NCI-H748 (cell line): ENCODE data around the gene BANF1.
"Not testable (repeated sequence)": the region's sequence is repeated elsewhere in the genome, so short reads cannot be mapped to it uniquely, and the experiment has no call there.

Source experiments
- DNase-seq: peaks from one replicate; lab custom pipeline; 2025; ENCODE audit not compliant: unreplicated experiment; lab: John Stamatoyannopoulos, UW

The BANF1 gene

DNA sequence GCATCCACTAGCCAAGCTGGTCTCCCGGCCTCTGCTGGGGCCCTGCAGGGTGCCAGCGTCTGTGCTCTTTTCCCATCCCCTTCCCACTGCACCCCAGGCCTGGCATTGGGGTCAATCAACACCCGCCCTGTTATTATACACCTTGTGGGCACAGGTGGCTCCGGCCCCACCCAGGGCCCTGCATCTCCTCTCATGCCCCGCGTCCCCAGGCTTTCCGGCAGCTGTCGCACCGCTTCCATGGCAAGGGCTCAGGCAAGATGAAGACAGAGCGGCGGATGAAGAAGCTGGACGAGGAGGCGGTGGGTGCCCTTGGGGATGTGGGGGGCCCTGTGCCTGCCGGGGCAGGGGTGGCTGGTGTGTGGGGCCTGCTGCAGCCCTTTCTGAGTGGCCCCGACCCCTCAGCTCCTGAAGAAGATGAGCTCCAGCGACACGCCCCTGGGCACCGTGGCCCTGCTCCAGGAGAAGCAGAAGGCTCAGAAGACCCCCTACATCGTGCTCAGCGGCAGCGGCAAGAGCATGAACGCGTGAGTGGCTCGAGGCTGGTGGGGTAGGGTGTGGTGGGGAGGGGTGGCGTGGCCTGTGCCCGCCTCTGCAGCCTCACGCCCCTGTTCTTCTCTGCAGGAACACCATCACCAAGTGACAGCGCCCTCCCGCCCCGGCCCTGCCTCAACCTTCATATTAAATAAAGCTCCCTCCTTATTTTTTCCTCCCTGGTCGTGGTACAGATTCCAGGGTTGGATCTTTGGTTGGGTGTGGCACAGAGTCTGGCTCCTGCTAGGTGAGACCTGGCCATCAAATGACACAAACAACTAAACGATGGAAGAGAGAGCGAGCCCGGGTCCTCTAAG lies 23.7 kb upstream of the BANF1 start:
- DNase-seq, result no peak

DNA sequence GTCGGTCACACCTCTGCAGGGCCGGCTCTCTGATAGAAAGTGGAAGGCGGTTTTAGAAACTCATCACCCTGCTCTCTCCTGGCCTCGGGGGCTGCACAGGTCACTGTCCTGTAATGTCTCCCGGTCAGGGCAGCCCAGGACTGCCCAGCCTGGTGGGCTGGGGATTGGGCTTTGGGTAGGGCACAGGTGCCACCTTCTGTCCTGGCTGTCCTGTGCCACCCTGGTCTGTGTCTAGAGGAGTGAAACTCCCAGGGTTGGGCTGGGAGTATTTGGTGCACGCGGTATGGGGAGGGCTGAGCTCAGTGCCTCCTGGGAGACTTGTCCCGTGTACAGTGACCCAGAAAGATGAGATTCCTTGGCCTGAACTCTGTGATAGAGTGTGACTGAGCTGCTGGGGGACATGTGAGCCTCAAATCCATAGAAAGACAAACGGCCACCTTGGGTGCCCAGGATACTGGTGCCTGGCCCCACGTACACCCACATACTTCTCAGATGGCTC lies 23.0 kb upstream of the BANF1 start:
- no peak for DNase-seq

DNA sequence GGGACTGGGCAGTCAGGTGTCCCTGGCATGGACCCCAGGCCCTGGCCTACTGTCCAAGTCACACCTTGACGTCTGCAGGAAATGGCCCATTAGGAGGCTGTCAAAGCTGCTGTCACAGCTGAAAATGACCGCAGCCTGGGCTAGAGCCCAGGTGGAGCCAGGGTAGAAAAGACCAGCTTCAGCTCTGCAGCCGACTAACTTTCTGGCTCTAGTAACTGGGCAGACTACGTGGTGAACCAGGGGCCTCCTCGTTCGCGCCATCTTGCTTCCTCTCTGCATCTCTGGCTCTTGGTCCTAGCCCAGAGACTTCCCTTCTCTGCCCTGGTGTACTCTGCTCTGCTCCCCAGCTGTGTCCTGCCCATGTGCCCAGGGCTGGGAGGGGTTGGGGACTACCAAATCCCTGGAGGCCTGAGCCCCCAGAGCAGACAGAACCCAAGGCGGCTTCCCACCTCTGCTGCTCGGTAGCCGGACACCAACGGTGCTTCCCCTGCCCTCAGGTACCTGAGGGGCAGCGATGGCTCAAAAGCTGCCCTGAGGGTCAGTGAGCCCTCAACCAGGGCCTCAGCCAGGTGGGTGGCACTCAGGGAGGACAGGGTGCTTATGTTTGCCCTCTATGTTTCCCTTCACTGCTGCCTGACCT lies 21.1 kb upstream of the BANF1 start:
- no peak for DNase-seq

DNA sequence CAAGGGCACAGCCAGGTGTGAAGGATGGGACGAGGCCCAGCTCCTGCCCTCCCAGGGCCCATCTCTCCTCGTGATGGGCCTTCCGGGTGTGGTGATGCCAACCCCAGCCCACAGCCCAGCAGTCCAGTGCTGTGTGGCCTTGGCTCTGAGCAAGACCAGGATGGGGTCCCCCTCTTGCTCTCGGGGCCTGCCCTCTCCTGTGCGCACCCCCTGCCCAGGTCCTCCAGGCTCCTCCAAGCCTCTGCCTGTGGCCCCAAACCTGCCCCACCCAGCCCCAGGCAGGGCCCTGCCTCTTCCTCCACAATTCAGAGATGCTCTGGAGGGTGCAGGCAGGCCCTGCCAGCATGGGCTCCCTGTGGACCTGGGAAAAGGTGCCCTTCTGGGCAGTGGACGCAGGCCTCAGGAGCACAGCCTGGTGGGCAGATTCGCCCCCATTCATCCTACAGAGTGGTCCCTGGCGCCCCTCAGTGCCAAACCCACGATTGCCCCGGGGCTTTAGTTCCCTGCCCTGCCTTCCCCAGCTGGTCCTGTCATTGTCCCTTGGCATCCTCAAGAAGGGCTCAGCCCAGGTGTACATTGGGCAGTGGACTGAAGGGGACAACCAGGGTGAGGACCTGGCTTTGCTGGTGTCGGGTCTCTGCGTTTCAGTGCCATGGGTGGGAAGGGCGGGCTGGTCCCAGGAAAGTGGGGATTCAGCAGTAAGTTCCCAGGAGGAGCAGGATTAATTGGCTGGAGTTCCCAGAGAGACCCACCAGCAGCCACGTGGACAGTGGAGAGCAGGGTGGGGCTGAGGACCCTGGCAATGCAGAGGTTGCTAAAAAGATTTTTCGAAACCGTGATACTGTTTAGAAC lies 20.1 kb upstream of the BANF1 start:
- no peak for DNase-seq

DNA sequence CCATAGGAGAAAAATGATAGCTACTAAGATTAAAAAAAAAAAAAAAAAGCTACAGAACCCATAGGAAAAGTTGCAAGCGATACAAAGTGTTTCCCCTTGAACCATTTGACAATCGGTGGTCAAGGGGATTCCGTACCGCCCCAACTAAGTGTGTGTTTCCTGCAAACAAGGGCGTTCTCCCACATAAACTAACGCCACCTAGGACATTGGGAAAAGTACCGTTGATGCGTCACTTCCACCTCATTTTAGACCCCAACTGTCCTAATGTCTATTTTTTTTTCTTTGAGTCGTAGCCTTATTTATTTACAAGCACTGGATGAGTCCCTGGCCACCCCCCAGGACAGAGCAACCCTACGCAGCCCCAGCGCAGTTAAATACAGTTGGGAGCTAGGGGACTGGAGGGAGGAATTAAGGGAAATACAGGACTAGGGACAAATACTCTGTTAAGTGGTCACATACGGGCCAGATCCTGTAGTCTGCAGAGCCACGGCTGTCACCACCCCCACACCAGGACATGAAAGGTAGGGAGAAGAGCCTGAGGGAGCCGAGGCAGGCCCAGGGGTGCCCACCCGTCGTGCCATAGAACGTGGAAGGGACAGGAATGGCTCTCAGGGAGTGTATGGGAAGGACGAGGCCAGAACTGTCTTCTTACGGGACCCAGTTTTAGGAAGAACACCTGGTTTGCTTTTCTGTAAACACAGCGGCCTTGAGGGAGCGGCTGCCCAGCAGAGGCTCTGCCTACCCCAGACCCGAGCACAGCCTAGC lies 19.3 kb upstream of the BANF1 start:
- no peak for DNase-seq

DNA sequence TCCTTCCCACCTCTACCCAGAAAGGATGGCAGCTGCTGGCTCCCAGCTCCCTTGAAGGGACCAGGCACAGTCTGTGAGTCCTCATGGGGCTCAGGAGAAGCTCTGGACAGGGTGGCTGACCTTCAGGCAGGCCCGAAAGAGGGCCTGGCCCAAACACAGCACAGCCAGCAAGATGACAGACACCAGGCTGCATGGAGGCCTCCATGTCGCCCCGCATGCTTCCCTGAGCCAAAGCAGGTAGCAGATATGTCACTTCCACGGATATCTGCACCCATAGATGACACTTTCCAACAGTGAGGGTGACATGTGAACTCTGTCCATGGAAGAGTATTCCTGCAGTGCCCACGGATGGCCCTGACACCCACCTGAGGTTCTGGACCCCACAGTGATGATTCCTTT lies 18.7 kb upstream of the BANF1 start:
- no peak for DNase-seq

DNA sequence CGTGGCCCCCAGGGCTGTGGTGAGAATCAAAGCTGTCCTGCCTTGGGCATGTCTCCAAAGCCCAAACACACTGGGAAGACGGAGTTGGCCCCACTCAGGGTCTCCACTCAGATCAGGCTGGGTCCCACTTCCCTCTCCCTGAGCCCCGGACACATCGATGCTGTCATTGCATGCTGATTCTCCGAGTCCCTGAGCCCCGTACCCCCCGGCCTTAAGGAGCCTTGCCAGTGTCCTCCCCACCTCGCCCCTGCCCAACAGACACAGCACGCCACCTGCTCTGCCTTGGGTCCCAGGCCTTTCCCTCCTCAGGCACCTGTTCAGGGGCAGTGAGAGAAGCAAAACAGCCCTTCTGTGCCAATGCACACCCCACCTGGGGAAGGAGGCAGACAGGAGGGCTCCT lies 15.0 kb upstream of the BANF1 start:
- no peak for DNase-seq

DNA sequence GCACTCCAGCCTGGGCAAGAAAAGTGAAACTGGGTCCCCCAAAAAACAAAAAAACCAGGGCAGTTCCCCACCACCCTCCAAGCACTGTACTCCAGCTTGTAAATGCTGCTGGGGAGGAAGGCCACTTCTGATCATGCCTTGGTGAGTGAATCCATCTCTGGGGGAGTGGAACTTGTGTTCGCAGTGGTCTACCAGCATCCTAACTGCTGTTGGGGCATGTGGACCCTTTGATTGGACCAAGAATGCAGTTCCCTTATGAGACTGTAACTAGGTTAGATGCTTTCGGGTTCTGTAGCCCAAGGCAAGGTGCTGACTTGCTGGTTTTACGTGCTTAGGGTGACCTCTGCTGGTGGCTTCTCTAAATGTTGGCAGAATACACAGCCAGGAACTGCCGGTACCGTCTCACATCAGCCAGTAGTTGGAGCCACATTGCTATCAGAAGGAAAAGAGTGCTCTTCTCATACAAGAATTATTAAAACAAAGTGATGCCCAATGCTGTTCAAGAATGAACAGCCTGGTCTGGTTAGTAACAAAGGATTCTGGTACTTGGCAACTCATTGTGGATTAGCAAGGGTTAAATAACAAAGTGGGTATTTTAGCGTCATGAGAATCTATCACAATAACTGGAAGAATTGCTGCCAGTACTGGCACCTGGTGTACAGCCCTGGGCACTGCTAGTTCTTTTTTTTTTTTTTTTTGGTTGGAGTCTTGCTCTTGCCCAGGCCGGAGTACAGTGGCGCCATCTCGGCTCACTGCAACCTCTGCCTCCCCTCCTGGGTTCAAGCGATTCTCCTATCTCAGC lies 13.3 kb upstream of the BANF1 start:
- DNase-seq, result peak; percentile 87

DNA sequence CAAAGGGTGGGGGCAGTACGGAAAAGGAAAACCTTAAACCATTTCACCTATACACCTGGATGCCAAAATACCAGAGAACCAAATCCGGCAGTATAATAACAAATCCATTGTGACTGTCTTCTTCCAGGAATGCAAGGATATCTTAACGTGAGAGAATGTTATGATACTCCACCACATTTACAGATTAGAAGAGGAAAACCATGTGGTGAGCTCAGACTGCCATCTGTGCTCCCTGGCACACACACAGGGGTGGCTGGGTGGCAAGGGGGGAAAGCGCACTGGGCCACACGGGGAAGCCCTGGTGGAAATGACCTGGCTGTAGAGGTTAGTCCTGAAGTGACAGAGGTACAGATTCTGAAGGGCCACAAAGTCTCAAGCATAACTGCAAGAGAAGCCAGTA lies 10.2 kb upstream of the BANF1 start:
- no peak for DNase-seq

DNA sequence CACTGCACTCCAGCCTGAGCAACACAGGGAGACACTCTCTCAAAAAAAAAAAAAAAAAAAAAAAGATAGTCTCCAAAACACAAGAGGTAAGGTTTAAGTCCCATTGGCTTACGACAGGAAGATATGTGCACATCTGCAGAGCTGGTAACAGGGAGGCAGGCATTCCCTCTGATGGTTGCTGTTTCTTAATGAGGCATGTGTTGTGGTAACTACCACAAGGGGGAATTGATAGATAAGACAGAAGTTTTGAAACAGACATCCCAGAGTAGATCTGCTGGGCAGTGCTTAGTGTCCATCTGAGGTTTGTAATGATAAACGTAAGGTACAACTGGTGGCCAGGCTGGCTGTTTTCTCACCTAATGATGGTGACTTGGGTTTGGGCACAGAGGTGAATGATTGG lies 5.0 kb upstream of the BANF1 start:
- no peak for DNase-seq

DNA sequence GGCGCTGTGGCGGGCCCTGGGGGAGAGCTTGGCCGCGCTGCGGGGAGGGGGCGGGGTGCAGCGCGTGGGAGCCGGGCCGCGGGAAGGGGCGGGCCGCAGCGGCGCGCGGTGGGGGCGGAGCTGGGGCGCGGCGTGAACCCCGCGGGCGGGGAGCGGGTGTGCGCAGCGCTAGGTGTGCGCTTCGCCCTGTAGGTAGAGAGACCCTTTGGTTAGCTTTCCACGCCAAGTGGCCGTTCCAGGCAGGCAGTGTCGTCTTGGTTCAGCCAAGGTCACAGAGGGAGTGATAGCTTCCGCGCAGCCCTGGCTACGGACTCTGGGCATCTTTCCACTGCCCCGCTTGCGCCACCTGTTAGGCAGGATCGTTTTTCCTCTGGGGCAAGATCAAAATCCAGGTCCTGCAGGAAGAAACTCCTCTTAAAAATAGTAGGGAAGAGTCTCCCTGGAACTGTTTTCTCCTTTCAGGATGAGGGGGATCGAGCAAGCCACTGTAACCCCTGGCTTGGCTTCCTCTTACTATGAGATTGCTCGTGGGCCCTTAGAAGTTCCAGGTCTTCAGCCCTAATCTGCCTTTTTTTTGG lies 434 bp downstream of the BANF1 start:
- peak; percentile 71 for DNase-seq

DNA sequence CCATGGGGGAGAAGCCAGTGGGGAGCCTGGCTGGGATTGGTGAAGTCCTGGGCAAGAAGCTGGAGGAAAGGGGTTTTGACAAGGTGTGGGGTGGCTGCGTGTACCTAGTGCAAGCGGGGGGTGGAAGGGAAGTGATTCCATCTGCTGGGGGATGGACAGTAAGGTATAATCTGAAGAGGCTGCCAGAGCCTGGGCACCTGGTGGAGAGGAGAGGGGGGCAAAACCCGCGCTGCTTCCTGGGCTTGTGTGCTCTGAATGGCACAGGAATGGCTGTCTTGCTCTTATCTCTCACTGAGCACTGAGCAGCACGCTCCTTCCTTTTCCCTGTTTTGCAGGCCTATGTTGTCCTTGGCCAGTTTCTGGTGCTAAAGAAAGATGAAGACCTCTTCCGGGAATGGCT lies 988 bp downstream of the BANF1 start:
- DNase-seq, result no peak

DNA sequence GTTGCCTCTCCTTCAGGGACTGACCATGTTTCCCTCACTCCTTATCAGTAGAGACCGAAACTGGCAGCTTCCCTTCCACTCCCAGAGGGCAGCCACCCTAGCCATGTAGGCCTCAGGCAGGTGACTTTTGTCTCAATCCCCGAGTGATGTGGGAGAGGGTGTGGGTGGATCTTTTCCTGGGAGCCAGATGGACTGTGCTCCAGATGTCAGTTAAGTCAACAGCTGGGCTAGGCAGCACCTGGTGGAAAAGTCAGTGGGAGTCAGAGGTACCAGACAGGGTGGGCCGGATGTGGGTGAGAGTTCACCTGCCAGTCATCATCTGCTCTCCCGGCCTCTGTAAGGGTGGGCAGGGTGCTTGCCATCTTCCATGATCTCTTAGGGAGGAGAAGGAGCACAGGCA lies 1.9 kb downstream of the BANF1 start:
- DNase-seq, result no peak

DNA sequence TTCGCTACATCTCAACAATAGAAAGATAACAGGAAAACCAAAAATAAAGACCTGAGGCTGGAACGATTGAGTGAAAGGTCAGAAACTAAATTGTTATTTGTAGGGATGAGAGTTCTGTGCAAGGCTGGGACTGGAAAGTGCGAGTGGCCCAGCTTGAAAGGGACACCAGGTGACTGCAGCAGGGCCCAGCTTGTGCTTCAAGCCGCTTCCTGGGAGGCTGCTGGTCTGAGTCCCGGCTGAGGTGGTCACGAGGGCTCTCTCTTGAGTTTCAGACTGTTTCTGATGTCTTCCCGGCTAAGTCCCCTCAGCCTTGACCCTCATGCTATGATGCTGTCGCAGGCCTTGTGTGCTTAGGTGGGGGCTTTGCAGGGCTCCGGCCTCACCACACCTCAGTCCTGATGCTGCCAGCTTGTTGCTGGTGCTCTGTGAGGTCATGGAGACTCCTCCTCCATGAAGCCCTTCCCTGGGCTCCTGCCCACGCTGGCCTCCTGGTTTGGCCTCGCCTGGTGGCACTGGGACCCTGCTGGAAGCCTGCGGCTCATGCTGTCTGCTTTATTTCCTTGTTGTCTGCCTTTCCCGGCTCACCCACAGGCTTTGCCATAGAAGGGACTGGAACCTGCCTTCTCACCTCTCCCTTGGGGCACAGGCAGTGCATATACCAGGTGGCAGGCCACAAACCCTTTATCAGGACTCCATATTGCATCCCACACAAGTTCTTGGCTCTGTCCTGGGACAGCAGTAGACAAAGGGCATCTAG lies 4.0 kb downstream of the BANF1 start:
- no peak for DNase-seq

DNA sequence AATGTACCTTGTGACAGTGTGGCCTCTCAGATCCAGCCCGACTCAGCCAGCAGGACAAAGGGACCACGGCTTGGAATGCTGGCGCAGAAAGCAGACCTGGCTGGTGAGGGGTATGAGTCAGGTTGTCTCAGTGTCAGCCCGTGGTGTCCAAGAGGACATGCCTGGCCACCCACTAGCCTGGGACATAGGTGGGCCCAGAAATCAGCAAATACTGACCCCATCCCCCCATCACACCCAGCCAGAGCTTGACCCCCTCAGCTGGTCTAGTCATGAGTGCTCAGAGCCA lies 4.5 kb downstream of the BANF1 start:
- DNase-seq, result no peak

DNA sequence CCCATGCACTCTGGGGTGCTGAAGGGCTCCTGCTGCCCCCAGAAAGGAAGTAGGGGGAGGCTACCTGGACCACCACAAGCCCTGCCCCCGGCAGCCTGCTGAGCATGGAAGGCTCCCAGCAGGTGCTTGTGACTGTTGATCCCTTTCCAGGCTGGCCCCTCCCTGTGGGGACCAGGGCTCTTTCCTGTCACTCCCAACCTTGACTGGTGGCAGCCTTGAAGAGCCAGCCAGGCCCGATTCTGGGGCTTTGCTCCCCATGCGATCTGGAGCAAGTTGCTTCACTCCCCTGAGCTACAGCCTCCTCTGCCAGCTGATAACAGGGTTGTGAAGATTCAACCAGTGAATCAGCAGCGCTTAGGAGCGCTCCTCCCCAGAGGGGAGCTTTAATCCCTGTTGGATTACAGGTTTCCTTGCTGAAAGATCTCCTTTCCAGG lies 4.9 kb downstream of the BANF1 start:
- no peak for DNase-seq

DNA sequence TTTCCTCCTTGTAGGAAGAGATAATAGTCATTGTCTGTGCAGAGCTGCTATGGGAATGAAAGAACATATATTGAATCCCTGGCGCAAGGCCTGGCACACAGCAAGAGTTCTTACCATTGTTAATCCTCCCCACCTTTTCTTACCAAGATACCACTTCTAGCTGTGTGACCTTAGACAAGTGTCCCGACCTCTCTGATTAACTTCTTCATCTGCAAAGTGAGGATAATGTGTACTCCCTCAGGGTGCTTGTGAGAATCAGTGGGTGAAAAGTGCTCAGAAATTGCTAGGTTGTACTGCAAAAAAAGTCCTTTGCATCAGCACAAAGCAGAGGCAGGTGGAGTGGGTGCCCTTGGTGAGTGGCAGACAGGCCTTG lies 5.8 kb downstream of the BANF1 start:
- DNase-seq, result no peak

DNA sequence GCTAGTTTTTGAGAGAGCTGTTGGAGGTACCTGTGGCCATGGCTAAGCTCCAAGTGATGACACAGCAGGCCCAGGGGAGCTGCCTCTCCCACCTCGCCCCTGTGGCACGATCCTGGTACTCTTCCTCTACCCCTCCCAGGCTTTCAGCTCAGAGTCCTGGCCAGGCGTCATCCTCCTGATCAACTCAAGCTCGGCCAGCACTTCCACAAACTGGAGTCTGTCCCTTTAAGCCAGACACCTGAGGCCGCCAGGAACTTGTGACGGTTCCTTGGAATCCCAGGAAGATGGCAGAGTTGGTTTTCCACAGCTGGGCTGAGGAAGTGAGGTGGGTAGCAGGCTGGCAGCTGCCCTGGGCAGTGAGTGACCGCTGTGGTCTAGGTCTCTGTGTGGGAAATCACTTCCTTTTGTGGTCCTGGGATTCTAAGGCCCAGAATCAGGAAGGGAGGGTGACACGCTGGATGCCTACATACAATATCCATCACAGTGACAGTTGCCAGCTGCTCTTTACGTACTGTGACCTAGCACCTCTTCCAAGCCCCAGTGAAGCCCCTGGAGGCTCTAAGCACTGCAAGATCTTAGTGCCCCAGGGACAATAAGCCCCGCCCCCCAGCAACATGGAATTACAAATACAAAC lies 6.3 kb downstream of the BANF1 start:
- no peak for DNase-seq

DNA sequence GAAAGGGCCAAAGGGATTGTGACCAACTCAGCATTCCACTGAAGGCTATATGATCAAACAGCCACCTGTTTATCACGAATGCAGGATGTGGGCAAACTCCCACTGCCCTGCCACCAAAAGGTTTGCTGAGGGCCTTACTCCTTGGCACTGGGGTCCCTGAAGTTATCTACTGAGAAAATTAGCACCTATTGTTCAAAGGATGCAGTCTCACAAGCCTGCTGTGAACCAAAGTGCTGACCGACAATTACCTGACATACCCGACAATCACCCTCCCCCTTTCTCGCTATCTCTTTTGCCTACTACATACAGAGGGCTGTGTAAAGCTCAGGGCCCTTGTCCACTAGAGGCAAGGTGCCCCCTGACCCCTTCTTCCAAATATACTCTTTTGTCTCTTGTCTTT lies 7.7 kb downstream of the BANF1 start:
- not testable (repeated sequence) for DNase-seq
